HepG2 (cell line): ENCODE results near the gene NEDD4L. TPM values are rescaled to one million over a fixed set of nuclear protein-coding genes. Genes with fewer than 3 reads are reported as not detected.

Experiments used
- ATAC-seq: fragments of 200-7000 bp; cut with Tn5 transposase; 3 replicates; pipeline ENCODE4 v1.9.1; 2020; ENCODE audit warnings: mild to moderate bottlenecking, moderate library complexity
- BruUV-seq: library from RNA; stranded (reverse); fragments of 400-500 nt; replicated peaks from 2 replicates; lab custom pipeline; 2021; lab: Mats Ljungman, UMichigan
- CTCF ChIA-PET: fragments of 300-600 bp; formaldehyde crosslinking; extraction: SDS; loops from one replicate; lab custom pipeline; 2021; ENCODE audit warnings: low total read pairs, inconsistent platforms, low intra/inter-chr PET ratio; lab: Yijun Ruan, JAX
- POLR2A ChIA-PET: fragments of 350-600 bp; sonication (Branson Sonifier 250); formaldehyde crosslinking; loops from one replicate; lab custom pipeline; 2020; ENCODE audit warnings: antibody characterized with exemption, inconsistent platforms; lab: Yijun Ruan, JAX
- DNase-seq: peaks from one replicate; pipeline ENCODE4 v3.0.0-alpha.2; 2015; ENCODE audit warnings: low spot score
- FAIRE-seq: peaks from 3 replicates; lab custom pipeline; 2011; peaks lifted over from hg19 to GRCh38; lab: Jason Lieb, UNC
- H2AFZ ChIP-seq: one replicate; pipeline ENCODE4 v1.6.1; 2011; ENCODE audit warnings: low read length, inconsistent platforms
- H3K27ac ChIP-seq: fragments of 300-600 bp; 3 replicates; pipeline ENCODE4 v1.8.0; 2011; ENCODE audit warnings: mixed run types, mild to moderate bottlenecking, mixed read lengths, low read length, inconsistent platforms; ENCODE audit not compliant: insufficient read depth; ENCODE audit errors: extremely low read length
- H3K27me3 ChIP-seq, 2 experiments: fragments of 200-600 bp in 1 of 2; 2 replicates in 1 of 2; 3 replicates in 1 of 2; pipeline versions ENCODE4 v1.6.0 to v1.8.0; 2011; ENCODE audit warnings: low read length in 2 of 2, mild to moderate bottlenecking in 2 of 2, moderate library complexity in 2 of 2, inconsistent platforms in 1 of 2; ENCODE audit not compliant: insufficient read depth in 2 of 2, control insufficient read depth in 1 of 2
- H3K36me3 ChIP-seq, 2 experiments: fragments of 200-600 bp in 1 of 2; replicated peaks in 1 of 2; 2 replicates in 1 of 2; 3 replicates in 1 of 2; pipeline versions ENCODE4 v1.5.1 to v1.8.0; 2011; ENCODE audit warnings: low read length in 2 of 2, inconsistent platforms in 1 of 2; ENCODE audit not compliant: insufficient read depth in 2 of 2, control insufficient read depth in 1 of 2
- H3K4me1 ChIP-seq: 2 replicates; pipeline ENCODE4 v1.5.1; 2012; ENCODE audit warnings: low read length, inconsistent platforms; ENCODE audit not compliant: insufficient read depth
- H3K4me2 ChIP-seq: 2 replicates; pipeline ENCODE4 v1.6.0; 2011; ENCODE audit warnings: low read depth, low read length, inconsistent platforms
- H3K4me3 ChIP-seq, 3 experiments: fragments of 200-600 bp in 1 of 3; sonication (generic), shearing (Covaris generic) in 1 of 3; replicated peaks in 1 of 3; 2 replicates each; pipeline ENCODE4 v1.5.1; 2011 to 2016; ENCODE audit warnings: low read length in 3 of 3, inconsistent platforms in 2 of 3, low read depth in 2 of 3, mild to moderate bottlenecking in 2 of 3, control low read depth in 1 of 3, mixed read lengths in 1 of 3; ENCODE audit not compliant: insufficient read depth in 1 of 3
- H3K79me2 ChIP-seq: one replicate; pipeline ENCODE4 v1.6.1; 2011; ENCODE audit warnings: low read length, inconsistent platforms; ENCODE audit not compliant: insufficient read depth
- H3K9ac ChIP-seq: 2 replicates; pipeline ENCODE4 v1.6.0; 2011; ENCODE audit warnings: mild to moderate bottlenecking, low read depth, low read length, inconsistent platforms; ENCODE audit not compliant: insufficient read depth
- H3K9me3 ChIP-seq: 2 replicates; pipeline ENCODE4 v1.5.1; 2012; ENCODE audit warnings: mild to moderate bottlenecking, low read length
- H4K20me1 ChIP-seq: 2 replicates; pipeline ENCODE4 v1.6.0; 2011; ENCODE audit warnings: inconsistent platforms, mild to moderate bottlenecking, low read length, moderate library complexity; ENCODE audit not compliant: insufficient read depth
- CREB3 ChIP-seq: sonication (generic); formaldehyde crosslinking; IDR thresholded peaks from 2 replicates; pipeline ENCODE4 v1.5.0; 2020; ENCODE audit warnings: missing genetic modification reagents
- HNRNPL ChIP-seq: fragments of 200-400 bp; formaldehyde crosslinking; IDR thresholded peaks from 2 replicates; pipeline ENCODE4 v1.6.1; 2017; ENCODE audit warnings: mild to moderate bottlenecking, low read depth, low read length
- KAT7 ChIP-seq: IDR thresholded peaks from 2 replicates; pipeline ENCODE4 v1.6.1; 2018; ENCODE audit warnings: borderline replicate concordance, missing compliant biosample characterization
- KDM1A ChIP-seq: IDR thresholded peaks from 2 replicates; pipeline ENCODE4 v1.6.1; 2016; ENCODE audit warnings: missing compliant biosample characterization
- KDM4B ChIP-seq: sonication (generic); formaldehyde crosslinking; IDR thresholded peaks from 2 replicates; pipeline ENCODE4 v1.4.0; 2020; ENCODE audit warnings: missing genetic modification reagents
- MYC ChIP-seq: sonication (generic); formaldehyde crosslinking; IDR thresholded peaks from 2 replicates; pipeline ENCODE4 v1.9.0; 2021; ENCODE audit warnings: missing genetic modification reagents, borderline replicate concordance
- NONO ChIP-seq, 2 experiments: fragments of 450-650 bp in 1 of 2; sonication (generic) in 1 of 2; formaldehyde crosslinking in 1 of 2; IDR thresholded peaks in 1 of 2; conservative IDR thresholded peaks in 1 of 2; 2 replicates each; pipeline versions ENCODE4 v1.6.1 to v1.8.0; 2017 to 2022; ENCODE audit warnings: mild to moderate bottlenecking in 1 of 2, missing genetic modification reagents in 1 of 2, moderate library complexity in 1 of 2
- SMAD3 ChIP-seq: sonication (generic); formaldehyde crosslinking; IDR thresholded peaks from 2 replicates; pipeline ENCODE4 v1.4.0; 2020; ENCODE audit warnings: missing genetic modification reagents
- SNAPC2 ChIP-seq: sonication (generic); formaldehyde crosslinking; IDR thresholded peaks from 2 replicates; pipeline ENCODE4 v1.8.1; 2022; ENCODE audit warnings: mild to moderate bottlenecking, missing genetic modification reagents
- SP5 ChIP-seq: IDR thresholded peaks from 2 replicates; pipeline ENCODE4 v1.6.1; 2016; ENCODE audit warnings: low read depth, borderline replicate concordance
- TRAFD1 ChIP-seq: sonication (generic); formaldehyde crosslinking; IDR thresholded peaks from 2 replicates; pipeline ENCODE4 v1.5.1; 2020; ENCODE audit warnings: missing genetic modification reagents, mild to moderate bottlenecking, borderline replicate concordance
- ZBTB42 ChIP-seq: sonication (generic); formaldehyde crosslinking; IDR thresholded peaks from 2 replicates; pipeline ENCODE4 v1.5.0; 2020; ENCODE audit warnings: mild to moderate bottlenecking, missing genetic modification reagents
- ZMAT3 ChIP-seq: sonication (generic); formaldehyde crosslinking; conservative IDR thresholded peaks from 2 replicates; pipeline ENCODE4 v1.7.0; 2021; ENCODE audit warnings: missing genetic modification reagents
- ZNF143 ChIP-seq: sonication (generic); formaldehyde crosslinking; IDR thresholded peaks from 2 replicates; pipeline ENCODE4 v1.4.0; 2020; ENCODE audit warnings: missing genetic modification reagents
- ZNF180 ChIP-seq: sonication (generic); formaldehyde crosslinking; IDR thresholded peaks from 2 replicates; pipeline ENCODE4 v1.4.0; 2020; ENCODE audit warnings: low read depth, missing genetic modification reagents, borderline replicate concordance
- ZNF24 ChIP-seq: fragments of 450-650 bp; IDR thresholded peaks from 2 replicates; pipeline ENCODE4 v1.6.1; 2017; ENCODE audit warnings: antibody characterized with exemption, mild to moderate bottlenecking
- ZNF292 ChIP-seq: sonication (generic); formaldehyde crosslinking; IDR thresholded peaks from 2 replicates; pipeline ENCODE4 v1.8.1; 2022; ENCODE audit warnings: mild to moderate bottlenecking, low read depth, missing genetic modification reagents, borderline replicate concordance
- ZNF33B ChIP-seq: sonication (generic); formaldehyde crosslinking; IDR thresholded peaks from 2 replicates; pipeline ENCODE4 v1.5.1; 2020; ENCODE audit warnings: mild to moderate bottlenecking, missing genetic modification reagents
- ZNF383 ChIP-seq: sonication (generic); formaldehyde crosslinking; IDR thresholded peaks from 2 replicates; pipeline ENCODE4 v1.4.0; 2020; ENCODE audit warnings: missing genetic modification reagents, mild to moderate bottlenecking, borderline replicate concordance
- ZNF788 ChIP-seq: sonication (generic); formaldehyde crosslinking; IDR thresholded peaks from 2 replicates; pipeline ENCODE4 v1.5.0; 2020; ENCODE audit warnings: mild to moderate bottlenecking, missing genetic modification reagents, borderline replicate concordance
- WGBS: methylation state at CpG from one replicate; pipeline ENCODE4 v1.1.6; 2017; ENCODE audit warnings: low lambda C conversion rate; 5-methylcytosine and 5-hydroxymethylcytosine counted together
- in situ Hi-C: cut with HindIII; loops from 2 replicates; pipeline ENCODE4 v1.10.0; 2017; ENCODE audit warnings: low pct_unique_long_range_greater_than_20kb; ENCODE audit not compliant: extremely low pct_ligation_motif_present
- intact Hi-C: fragments of 100-400 bp; cut with micrococcal nuclease; formaldehyde crosslinking; loops from one replicate; pipeline ENCODE4 v1.10.0; 2022; ENCODE audit not compliant: unreplicated experiment
- polyA plus RNA-seq, 8 experiments: library from polyadenylated mRNA; depleted of rRNA in 3 of 8; stranded (reverse) in 7 of 8; unstranded in 1 of 8; fragments of >200 nt; fragmentation: Illumina TruSeq in 4 of 8; extraction: Trizol in 4 of 8; gene quantifications; 2 replicates each; pipeline versions ENCODE4 v1.2.1 to v1.2.3, GENCODE V29; 2011 to 2016; ENCODE audit warnings: low read depth in 4 of 8, missing spikeins in 1 of 8, mixed read lengths in 1 of 8; ENCODE audit not compliant: insufficient read depth in 1 of 8
- total RNA-seq, 5 experiments: library from RNA; depleted of rRNA; stranded (reverse); fragments of >200 nt; fragmentation: Illumina TruSeq; extraction: Trizol; gene quantifications; 2 replicates each; pipeline ENCODE4 v1.2.3, GENCODE V29; 2016; ENCODE audit warnings: low read depth in 1 of 5

The NEDD4L gene
- total and polyA plus RNA-seq, 2 of the 13 experiments (the other 11 are each of a cell fraction or from before 2014, with no cell fraction given), result 168 to 390 TPM

DNA sequence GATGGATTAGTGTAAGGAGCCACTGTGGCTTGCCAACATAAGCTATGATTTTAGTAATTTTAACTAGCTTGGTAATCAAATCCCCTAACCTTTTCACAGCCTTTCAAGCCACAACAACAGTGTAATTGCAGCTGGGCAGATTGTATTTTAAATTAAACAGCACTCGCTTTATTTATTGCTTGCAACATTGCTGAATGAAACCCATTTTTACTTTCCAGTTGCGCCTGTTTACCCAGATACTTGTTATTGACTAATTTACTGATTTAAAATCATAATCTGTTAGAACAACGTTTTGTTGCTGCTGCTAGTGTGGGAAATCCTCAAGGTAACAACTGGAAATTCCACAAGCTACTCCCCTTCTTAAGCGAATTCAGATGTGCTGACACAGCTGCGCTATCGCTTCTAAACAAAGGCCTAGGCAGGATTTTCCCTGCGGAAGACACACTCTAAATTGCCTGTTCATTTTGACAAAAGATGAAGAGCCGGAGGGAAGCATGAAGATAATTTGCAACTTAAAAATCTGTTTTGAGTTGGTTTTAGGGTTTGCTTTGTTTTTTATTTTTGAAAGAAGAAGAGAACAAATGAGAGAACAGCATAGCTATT is 300.9 kb downstream of the NEDD4L start:
- Histone ChIP-seq H3K9me3 (no peaks in the 10 kb centered on the region), H3K27me3 (no peaks in the 10 kb centered on the region), H3K4me1 (no peaks in the 10 kb centered on the region), H3K9ac (no peak overlapping the region), H3K79me2 (no peaks in the 10 kb centered on the region), H2AFZ (no peak overlapping the region), H3K27ac (no peak overlapping the region), H4K20me1 (no peaks in the 10 kb centered on the region), H3K4me2 (no peak overlapping the region), H3K4me3 (no peak overlapping the region), H3K36me3 (peaks cover 4 to 65% of the 10 kb centered on the region in 2 experiments; a peak in 4 of 5 replicates)
- no TSS peak for BruUV-seq
- 97% methylated on average over 8 of the region's 8 CpGs for WGBS
- FAIRE-seq, result no peak
- TF ChIP-seq ZNF33B (CRISPR knock-in tag) (no peak), ZNF180 (CRISPR knock-in tag) (no peak), ZNF24 (no peak), TRAFD1 (CRISPR knock-in tag) (no peak), ZNF383 (no peak), SNAPC2 (CRISPR knock-in tag) (no peak), ZBTB42 (no peak), ZNF788 (CRISPR knock-in tag) (no peak), ZNF143 (CRISPR knock-in tag) (no peak), MYC (no peak), ZNF292 (CRISPR knock-in tag) (no peak), ZMAT3 (CRISPR knock-in tag) (no peak), NONO (IDR thresholded peaks at IDR 0.05) (no peak), NONO (CRISPR knock-in tag; conservative IDR thresholded peaks at IDR 0.05) (no peak), KAT7 (CRISPR knock-in tag) (no peak), SMAD3 (CRISPR knock-in tag) (no peak), KDM4B (CRISPR knock-in tag) (no peak), HNRNPL (no peak), SP5 (CRISPR knock-in tag) (no peak), CREB3 (no peak), KDM1A (no peak)
- in situ Hi-C loops, result no loop called here
- intact Hi-C loops, result no loop called here
- DNase-seq, result no peak
- CTCF ChIA-PET, result no interaction called here
- POLR2A ChIA-PET, result no interaction called here
- no peak for ATAC-seq
